IPS-18a (cell line): Measurements from ENCODE around the gene ZBTB18.

Experiments used
- H3K27ac ChIP-seq: one replicate; pipeline ENCODE4 v1.5.1; 2013; ENCODE audit warnings: low read length
- H3K27me3 ChIP-seq: one replicate; pipeline ENCODE4 v1.6.1; 2013; ENCODE audit warnings: mild to moderate bottlenecking, low read length; ENCODE audit not compliant: control insufficient read depth, insufficient read depth
- H3K36me3 ChIP-seq: one replicate; pipeline ENCODE4 v1.6.1; 2013; ENCODE audit warnings: low read depth, low read length; ENCODE audit not compliant: control insufficient read depth
- H3K4me1 ChIP-seq: one replicate; pipeline ENCODE4 v1.6.1; 2013; ENCODE audit warnings: low read depth, low read length; ENCODE audit not compliant: control insufficient read depth
- H3K4me3 ChIP-seq: one replicate; pipeline ENCODE4 v1.5.1; 2013; ENCODE audit warnings: low read length
- H3K9ac ChIP-seq: one replicate; pipeline ENCODE4 v1.6.1; 2013; ENCODE audit warnings: mild to moderate bottlenecking, low read length, moderate library complexity
- H3K9me3 ChIP-seq: one replicate; pipeline ENCODE4 v1.6.1; 2013; ENCODE audit warnings: low read depth, low read length; ENCODE audit not compliant: control insufficient read depth

Gene ZBTB18

GRCh38 chr1:244019982-244020485 lies 31.0 kb upstream of the ZBTB18 start:
- no peak overlapping the region for H3K4me3 ChIP-seq
- no peaks in the 10 kb centered on the region for H3K36me3 ChIP-seq
- no peak overlapping the region for H3K9ac ChIP-seq
- no peak overlapping the region for H3K27ac ChIP-seq
- H3K27me3 ChIP-seq: no peaks in the 10 kb centered on the region
- no peaks in the 10 kb centered on the region for H3K9me3 ChIP-seq
- peaks cover 21% of the 10 kb centered on the region for H3K4me1 ChIP-seq

- Histone ChIP-seq H3K4me1 (peaks cover 21% of the 10 kb centered on the region), H3K36me3 (no peaks in the 10 kb centered on the region), H3K27ac (no peak overlapping the region), H3K9ac (no peak overlapping the region), H3K9me3 (no peaks in the 10 kb centered on the region), H3K27me3 (no peaks in the 10 kb centered on the region), H3K4me3 (no peak overlapping the region)
Measured at GRCh38 chr1:244021427-244021826, 29.7 kb upstream of the ZBTB18 start.

GRCh38 chr1:244022311-244022710 lies 28.8 kb upstream of the ZBTB18 start:
- Histone ChIP-seq H3K4me1 (peaks cover 21% of the 10 kb centered on the region), H3K4me3 (no peak overlapping the region), H3K36me3 (no peaks in the 10 kb centered on the region), H3K9ac (no peak overlapping the region), H3K27me3 (no peaks in the 10 kb centered on the region), H3K27ac (no peak overlapping the region), H3K9me3 (no peaks in the 10 kb centered on the region)

DNA sequence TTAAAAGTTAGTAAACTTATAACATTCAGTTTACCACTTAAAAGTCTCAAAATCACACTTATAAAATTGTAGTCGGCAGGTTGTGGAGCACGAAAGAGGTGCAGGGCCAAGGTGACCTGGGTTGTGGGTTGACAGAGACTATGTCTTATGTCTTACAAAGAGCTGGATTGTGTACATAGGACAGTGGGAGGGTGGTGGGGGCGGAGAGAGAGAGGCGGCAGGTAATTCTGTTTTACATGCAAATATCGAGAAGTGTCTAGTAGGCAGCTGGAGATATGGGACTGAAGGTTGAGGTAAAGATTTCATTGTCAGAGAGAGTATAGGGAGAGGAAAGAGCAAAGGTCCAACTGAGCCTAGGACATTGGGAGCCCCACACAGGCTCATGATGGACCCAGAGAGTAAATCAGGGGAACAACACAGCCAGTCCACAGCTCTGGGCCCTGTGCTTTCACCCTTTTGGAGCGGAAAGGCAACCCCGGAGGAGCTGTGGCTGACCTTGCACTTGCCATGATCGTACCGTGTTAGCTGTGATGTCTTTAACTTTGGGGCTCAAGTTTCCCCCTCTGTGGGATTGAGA lies 28.1 kb upstream of the ZBTB18 start:
- Histone ChIP-seq H3K9me3 (no peaks in the 10 kb centered on the region), H3K9ac (no peak overlapping the region), H3K4me1 (peaks cover 21% of the 10 kb centered on the region), H3K27ac (no peak overlapping the region), H3K36me3 (no peaks in the 10 kb centered on the region), H3K4me3 (no peak overlapping the region), H3K27me3 (no peaks in the 10 kb centered on the region)

DNA sequence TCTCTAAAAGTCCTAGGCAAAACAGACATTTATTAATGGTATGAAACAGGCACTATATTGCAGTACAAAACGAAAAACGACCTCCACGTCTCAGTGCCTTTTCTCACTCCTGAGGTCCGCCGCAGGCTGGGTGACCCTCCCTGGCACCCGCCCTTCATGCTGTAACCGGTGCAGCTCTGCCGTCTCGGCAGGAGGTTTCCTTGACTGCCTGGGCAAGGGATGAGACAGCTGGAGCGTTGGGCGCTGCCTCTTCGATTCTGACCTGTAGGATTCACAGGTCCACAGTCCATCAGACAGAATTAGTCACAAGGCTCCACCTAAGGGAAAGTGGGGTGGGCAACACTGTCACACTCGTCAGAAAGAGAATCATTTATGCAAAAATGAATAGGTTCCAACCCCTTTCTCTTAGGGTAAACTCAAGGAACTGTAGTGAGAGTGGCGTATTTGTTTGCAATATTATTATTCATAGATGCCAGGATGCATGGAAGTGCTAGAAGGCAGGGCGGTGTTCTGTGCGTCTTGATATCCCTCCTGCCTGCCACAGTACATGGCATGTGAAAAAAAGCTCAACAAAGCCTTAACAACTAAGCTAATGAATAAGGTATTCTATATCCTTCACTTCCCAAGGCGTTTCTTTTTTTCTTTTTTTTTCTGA lies 23.5 kb upstream of the ZBTB18 start:
- Histone ChIP-seq H3K9me3 (no peaks in the 10 kb centered on the region), H3K27ac (no peak overlapping the region), H3K4me1 (peaks cover 3% of the 10 kb centered on the region), H3K9ac (no peak overlapping the region), H3K27me3 (no peaks in the 10 kb centered on the region), H3K36me3 (no peaks in the 10 kb centered on the region), H3K4me3 (no peak overlapping the region)

- H3K36me3 ChIP-seq: no peaks in the 10 kb centered on the region
- no peak overlapping the region for H3K4me3 ChIP-seq
- H3K9me3 ChIP-seq: no peaks in the 10 kb centered on the region
- H3K27me3 ChIP-seq: no peaks in the 10 kb centered on the region
- H3K9ac ChIP-seq: no peak overlapping the region
- H3K27ac ChIP-seq: no peak overlapping the region
- H3K4me1 ChIP-seq: no peaks in the 10 kb centered on the region
Measured at GRCh38 chr1:244028701-244029100, 22.4 kb upstream of the ZBTB18 start.

- no peak overlapping the region for H3K4me3 ChIP-seq
- H3K4me1 ChIP-seq: no peaks in the 10 kb centered on the region
- H3K27ac ChIP-seq: no peak overlapping the region
- H3K9me3 ChIP-seq: no peaks in the 10 kb centered on the region
- no peaks in the 10 kb centered on the region for H3K36me3 ChIP-seq
- no peak overlapping the region for H3K9ac ChIP-seq
- no peaks in the 10 kb centered on the region for H3K27me3 ChIP-seq
Measured at GRCh38 chr1:244029124-244029523, 22.0 kb upstream of the ZBTB18 start.

DNA sequence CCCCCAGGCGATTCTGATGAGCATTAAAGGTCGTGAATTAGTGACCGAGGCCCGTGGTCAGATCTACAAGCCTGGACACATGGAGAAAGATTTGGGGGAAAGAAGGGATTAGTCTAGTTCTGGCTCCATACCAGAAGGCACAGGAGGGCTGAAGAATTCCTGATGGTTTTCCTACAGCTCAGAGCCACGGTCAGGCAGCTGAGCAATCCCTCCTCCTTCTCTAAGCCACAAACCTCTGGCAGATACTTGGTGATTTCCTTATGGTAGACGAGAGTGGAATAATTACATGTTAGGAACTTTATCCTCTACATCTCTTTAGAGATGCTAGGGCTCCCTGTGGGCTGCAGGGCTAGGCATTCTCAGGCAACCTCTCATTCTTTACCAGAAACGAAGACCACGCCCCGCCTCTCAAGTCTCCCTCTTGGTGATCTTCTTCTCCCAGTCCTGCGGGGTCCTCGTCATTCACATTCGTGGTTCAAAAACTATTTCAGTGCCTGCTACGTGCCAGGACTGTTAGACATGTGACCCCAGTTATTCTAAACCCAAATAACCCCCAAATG lies 20.5 kb upstream of the ZBTB18 start:
- no peak overlapping the region for H3K27ac ChIP-seq
- no peaks in the 10 kb centered on the region for H3K27me3 ChIP-seq
- no peaks in the 10 kb centered on the region for H3K36me3 ChIP-seq
- H3K4me3 ChIP-seq: no peak overlapping the region
- no peaks in the 10 kb centered on the region for H3K4me1 ChIP-seq
- H3K9ac ChIP-seq: no peak overlapping the region
- no peaks in the 10 kb centered on the region for H3K9me3 ChIP-seq

DNA sequence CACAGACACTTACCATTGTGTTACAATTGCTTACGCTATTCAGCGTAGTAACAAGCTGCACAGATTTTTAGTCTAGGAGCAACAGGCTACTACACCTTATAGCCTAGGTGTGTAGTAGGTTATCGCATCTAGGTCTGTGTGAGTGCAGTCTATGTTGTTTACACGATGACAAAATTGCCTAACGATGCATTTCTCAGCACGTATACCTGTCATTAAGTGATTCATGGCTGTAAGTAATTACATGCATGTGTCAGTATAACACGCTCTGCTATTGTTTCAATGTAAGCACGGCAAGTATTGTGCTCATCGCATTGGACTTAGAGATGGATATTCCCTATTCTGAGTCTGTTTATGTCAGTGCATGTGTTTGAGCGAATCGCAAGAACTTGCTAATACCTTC lies 15.7 kb upstream of the ZBTB18 start:
- H3K27ac ChIP-seq: no peak overlapping the region
- no peak overlapping the region for H3K9ac ChIP-seq
- no peaks in the 10 kb centered on the region for H3K4me1 ChIP-seq
- no peaks in the 10 kb centered on the region for H3K9me3 ChIP-seq
- no peaks in the 10 kb centered on the region for H3K27me3 ChIP-seq
- H3K36me3 ChIP-seq: no peaks in the 10 kb centered on the region
- H3K4me3 ChIP-seq: no peak overlapping the region

DNA sequence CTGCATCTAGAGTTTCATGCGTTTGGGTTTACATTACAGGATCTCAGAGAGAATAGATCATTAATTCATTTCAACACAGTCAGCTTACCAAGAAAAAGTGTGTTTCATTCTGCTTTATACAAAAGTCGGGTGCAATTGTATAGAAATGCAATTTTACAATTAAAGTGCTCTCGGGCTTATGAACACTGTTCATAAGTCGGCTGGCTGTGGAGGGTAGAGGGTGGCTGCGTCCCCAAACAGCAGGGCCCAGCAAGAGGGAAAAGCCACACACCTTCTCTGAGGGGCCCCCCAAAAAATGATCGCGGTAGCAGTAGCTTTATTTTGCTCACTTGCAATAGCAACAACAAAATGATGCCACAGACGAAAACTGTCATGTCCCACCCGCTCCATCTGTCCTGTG lies 13.8 kb upstream of the ZBTB18 start:
- Histone ChIP-seq H3K27ac (no peak overlapping the region), H3K9ac (no peak overlapping the region), H3K4me1 (no peaks in the 10 kb centered on the region), H3K27me3 (no peaks in the 10 kb centered on the region), H3K9me3 (no peaks in the 10 kb centered on the region), H3K4me3 (no peak overlapping the region), H3K36me3 (no peaks in the 10 kb centered on the region)

GRCh38 chr1:244041466-244042120 lies 9.5 kb upstream of the ZBTB18 start:
- H3K9me3 ChIP-seq: no peaks in the 10 kb centered on the region
- H3K27me3 ChIP-seq: peaks cover 3% of the 10 kb centered on the region

More at GRCh38 chr1:244041466-244042120, 9.5 kb upstream of the ZBTB18 start:
- Histone ChIP-seq H3K4me1 (no peaks in the 10 kb centered on the region), H3K27ac (no peak overlapping the region), H3K9ac (no peak overlapping the region), H3K36me3 (no peaks in the 10 kb centered on the region), H3K4me3 (no peak overlapping the region)
